HEK293 (cell line): ENCODE results near the gene RUSF1.

Experiments used
- KLF1 ChIP-seq: fragments of 450-650 bp; formaldehyde crosslinking; IDR thresholded peaks from 2 replicates; pipeline ENCODE4 v1.5.1; 2016; ENCODE audit warnings: missing biosample characterization, missing genetic modification characterization
- MZF1 ChIP-seq: fragments of 450-650 bp; formaldehyde crosslinking; IDR thresholded peaks from 2 replicates; pipeline ENCODE4 v1.5.1; 2017; ENCODE audit warnings: missing biosample characterization, missing genetic modification characterization, borderline replicate concordance
- OVOL3 ChIP-seq: fragments of 450-650 bp; formaldehyde crosslinking; IDR thresholded peaks from 2 replicates; pipeline ENCODE4 v1.5.1; 2016; ENCODE audit warnings: missing biosample characterization, missing genetic modification characterization
- ZBTB8A ChIP-seq: fragments of 450-650 bp; formaldehyde crosslinking; IDR thresholded peaks from 2 replicates; pipeline ENCODE4 v1.5.1; 2016; ENCODE audit warnings: missing biosample characterization, missing genetic modification characterization
- ZEB2 ChIP-seq: fragments of 450-650 bp; formaldehyde crosslinking; IDR thresholded peaks from 2 replicates; pipeline ENCODE4 v1.5.1; 2016; ENCODE audit warnings: missing biosample characterization, missing genetic modification characterization
- ZNF112 ChIP-seq: fragments of 450-650 bp; formaldehyde crosslinking; IDR thresholded peaks from 2 replicates; pipeline ENCODE4 v1.5.0; 2017; ENCODE audit warnings: missing biosample characterization, missing genetic modification characterization
- ZNF121 ChIP-seq: fragments of 450-650 bp; formaldehyde crosslinking; IDR thresholded peaks from 2 replicates; pipeline ENCODE4 v1.5.1; 2016; ENCODE audit warnings: missing biosample characterization, missing genetic modification characterization
- ZNF223 ChIP-seq: fragments of 450-650 bp; formaldehyde crosslinking; IDR thresholded peaks from 2 replicates; pipeline ENCODE4 v1.5.1; 2016; ENCODE audit warnings: missing biosample characterization, missing genetic modification characterization
- ZNF341 ChIP-seq: fragments of 450-650 bp; formaldehyde crosslinking; IDR thresholded peaks from 2 replicates; pipeline ENCODE4; 2016; ENCODE audit warnings: low read depth, missing biosample characterization, missing genetic modification characterization
- ZNF37A ChIP-seq: fragments of 450-650 bp; IDR thresholded peaks from 2 replicates; pipeline ENCODE4 v1.5.1; 2018; ENCODE audit warnings: missing biosample characterization, missing genetic modification characterization
- ZNF391 ChIP-seq: fragments of 450-650 bp; formaldehyde crosslinking; IDR thresholded peaks from 2 replicates; pipeline ENCODE4 v1.5.1; 2016; ENCODE audit warnings: low read depth, missing biosample characterization, missing genetic modification characterization, borderline replicate concordance
- ZNF433 ChIP-seq: fragments of 450-650 bp; formaldehyde crosslinking; IDR thresholded peaks from 2 replicates; pipeline ENCODE4 v1.5.1; 2016; ENCODE audit warnings: missing biosample characterization, missing genetic modification characterization, low read depth
- ZNF560 ChIP-seq: fragments of 450-650 bp; formaldehyde crosslinking; IDR thresholded peaks from 2 replicates; pipeline ENCODE4 v1.5.1; 2017; ENCODE audit warnings: missing biosample characterization, missing genetic modification characterization, borderline replicate concordance
- ZNF561 ChIP-seq: fragments of 450-650 bp; IDR thresholded peaks from 2 replicates; pipeline ENCODE4 v1.5.1; 2018; ENCODE audit warnings: missing biosample characterization, missing genetic modification characterization, borderline replicate concordance
- ZNF768 ChIP-seq: fragments of 450-650 bp; formaldehyde crosslinking; IDR thresholded peaks from 2 replicates; pipeline ENCODE4 v1.5.1; 2018; ENCODE audit warnings: missing biosample characterization, mild to moderate bottlenecking, missing genetic modification characterization
- ZNF776 ChIP-seq: fragments of 450-650 bp; formaldehyde crosslinking; IDR thresholded peaks from 2 replicates; pipeline ENCODE4 v1.5.0; 2017; ENCODE audit warnings: missing biosample characterization, missing genetic modification characterization, borderline replicate concordance
- TF ChIP-seq, protein P1 (sequence below): fragments of 450-650 bp; formaldehyde crosslinking; IDR thresholded peaks from 2 replicates; pipeline ENCODE4 v1.5.1; 2016; ENCODE audit warnings: missing biosample characterization, missing genetic modification characterization
- TF ChIP-seq, protein P2 (sequence below): fragments of 450-650 bp; formaldehyde crosslinking; IDR thresholded peaks from 2 replicates; pipeline ENCODE4 v1.5.1; 2016; ENCODE audit warnings: missing biosample characterization, missing genetic modification characterization
- TF ChIP-seq, protein P3 (sequence below): fragments of 450-650 bp; formaldehyde crosslinking; IDR thresholded peaks from 2 replicates; pipeline ENCODE4 v1.5.1; 2017; ENCODE audit warnings: missing biosample characterization, mild to moderate bottlenecking, missing genetic modification characterization, moderate library complexity
- TF ChIP-seq, protein P4 (sequence below): fragments of 450-650 bp; formaldehyde crosslinking; optimal IDR thresholded peaks from 2 replicates; pipeline ENCODE3; 2016; ENCODE audit warnings: missing biosample characterization, mild to moderate bottlenecking, missing genetic modification characterization
- TF ChIP-seq, protein P5 (sequence below): fragments of 450-650 bp; formaldehyde crosslinking; IDR thresholded peaks from 2 replicates; pipeline ENCODE4 v1.5.1; 2016; ENCODE audit warnings: missing biosample characterization, missing genetic modification characterization
- TF ChIP-seq, protein P6 (sequence below): fragments of 450-650 bp; formaldehyde crosslinking; conservative IDR thresholded peaks from 2 replicates; pipeline ENCODE4 v1.5.1; 2016; ENCODE audit warnings: low read depth, missing biosample characterization, missing genetic modification characterization

RUSF1 gene

DNA sequence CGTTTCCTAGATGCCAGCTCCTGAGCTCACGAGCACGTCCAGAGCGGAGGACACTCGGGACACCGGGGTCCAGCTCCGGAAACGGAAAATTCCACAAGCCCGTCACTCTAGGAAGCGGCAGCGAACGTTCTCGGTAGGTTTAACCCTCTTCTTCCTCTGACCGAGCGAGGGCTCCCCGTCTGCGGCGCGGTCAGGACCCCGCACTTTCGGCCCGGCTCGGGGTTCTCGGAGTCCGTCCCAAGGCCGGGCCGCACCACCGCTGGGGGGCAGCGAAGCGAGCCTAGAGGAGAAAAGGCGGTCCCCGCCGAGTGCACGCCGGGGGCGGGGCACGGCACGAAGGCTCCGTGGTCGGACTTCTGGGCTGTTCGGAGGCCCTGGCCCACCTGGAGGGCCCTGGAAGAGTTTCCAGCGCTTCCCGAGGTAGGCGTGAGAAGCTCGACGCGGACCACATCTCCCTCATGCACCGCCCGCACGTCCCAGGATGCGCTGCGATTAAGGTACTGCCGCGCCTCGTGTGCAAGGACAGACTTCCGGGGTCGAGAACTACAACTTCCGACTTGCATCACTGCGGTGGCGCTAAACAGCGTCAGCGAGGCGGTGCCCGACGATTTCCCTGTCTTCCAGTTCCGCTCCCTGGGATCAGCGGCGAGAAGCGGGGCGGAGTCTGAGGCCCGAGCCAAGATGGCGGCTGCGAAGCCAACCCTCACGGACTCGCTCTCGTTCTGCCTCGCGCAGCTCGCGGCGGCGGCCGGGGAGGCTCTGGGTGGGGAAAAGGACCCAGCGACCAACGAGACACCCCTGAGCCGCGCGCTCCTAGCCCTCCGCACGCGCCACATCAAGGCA, 49.1 kb downstream of the RUSF1 start, which contains the start of gene ARMC5 (continued):
- TF ChIP-seq, protein P1, sequence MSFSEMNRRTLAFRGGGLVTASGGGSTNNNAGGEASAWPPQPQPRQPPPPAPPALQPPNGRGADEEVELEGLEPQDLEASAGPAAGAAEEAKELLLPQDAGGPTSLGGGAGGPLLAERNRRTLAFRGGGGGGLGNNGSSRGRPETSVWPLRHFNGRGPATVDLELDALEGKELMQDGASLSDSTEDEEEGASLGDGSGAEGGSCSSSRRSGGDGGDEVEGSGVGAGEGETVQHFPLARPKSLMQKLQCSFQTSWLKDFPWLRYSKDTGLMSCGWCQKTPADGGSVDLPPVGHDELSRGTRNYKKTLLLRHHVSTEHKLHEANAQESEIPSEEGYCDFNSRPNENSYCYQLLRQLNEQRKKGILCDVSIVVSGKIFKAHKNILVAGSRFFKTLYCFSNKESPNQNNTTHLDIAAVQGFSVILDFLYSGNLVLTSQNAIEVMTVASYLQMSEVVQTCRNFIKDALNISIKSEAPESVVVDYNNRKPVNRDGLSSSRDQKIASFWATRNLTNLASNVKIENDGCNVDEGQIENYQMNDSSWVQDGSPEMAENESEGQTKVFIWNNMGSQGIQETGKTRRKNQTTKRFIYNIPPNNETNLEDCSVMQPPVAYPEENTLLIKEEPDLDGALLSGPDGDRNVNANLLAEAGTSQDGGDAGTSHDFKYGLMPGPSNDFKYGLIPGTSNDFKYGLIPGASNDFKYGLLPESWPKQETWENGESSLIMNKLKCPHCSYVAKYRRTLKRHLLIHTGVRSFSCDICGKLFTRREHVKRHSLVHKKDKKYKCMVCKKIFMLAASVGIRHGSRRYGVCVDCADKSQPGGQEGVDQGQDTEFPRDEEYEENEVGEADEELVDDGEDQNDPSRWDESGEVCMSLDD, result 0 out of 2 replicates have a peak, but pooled peaks have one; percentile 36
- TF ChIP-seq MZF1 (tag by site-specific recombination) (no peak), ZNF223 (tag by site-specific recombination) (no peak), ZNF561 (peak; percentile 39; the same call in 1 of the 2 replicates), ZNF776 (tag by site-specific recombination) (peak; percentile 51; the same call in 1 of the 2 replicates), ZNF560 (tag by site-specific recombination) (no peak), ZEB2 (tag by site-specific recombination) (peak; percentile 95), ZBTB8A (tag by site-specific recombination) (peak; percentile 54), ZNF121 (tag by site-specific recombination) (no peak), KLF1 (tag by site-specific recombination) (peak; percentile 80), ZNF433 (no peak), ZNF112 (tag by site-specific recombination) (no peak), ZNF391 (peak; percentile 28; the same call in 1 of the 2 replicates), ZNF341 (peak; percentile 84), OVOL3 (no peak), ZNF768 (no peak), ZNF37A (tag by site-specific recombination) (no peak)
- TF ChIP-seq, protein P2, sequence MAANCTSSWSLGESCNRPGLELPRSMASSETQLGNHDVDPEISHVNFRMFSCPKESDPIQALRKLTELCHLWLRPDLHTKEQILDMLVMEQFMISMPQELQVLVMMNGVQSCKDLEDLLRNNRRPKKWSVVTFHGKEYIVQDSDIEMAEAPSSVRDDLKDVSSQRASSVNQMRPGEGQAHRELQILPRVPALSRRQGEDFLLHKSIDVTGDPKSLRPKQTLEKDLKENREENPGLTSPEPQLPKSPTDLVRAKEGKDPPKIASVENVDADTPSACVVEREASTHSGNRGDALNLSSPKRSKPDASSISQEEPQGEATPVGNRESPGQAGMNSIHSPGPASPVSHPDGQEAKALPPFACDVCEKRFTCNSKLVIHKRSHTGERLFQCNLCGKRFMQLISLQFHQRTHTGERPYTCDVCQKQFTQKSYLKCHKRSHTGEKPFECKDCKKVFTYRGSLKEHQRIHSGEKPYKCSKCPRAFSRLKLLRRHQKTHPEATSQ (tag by site-specific recombination), result 0 out of 2 replicates have a peak, but pooled peaks have one; percentile 70
- TF ChIP-seq, protein P3, sequence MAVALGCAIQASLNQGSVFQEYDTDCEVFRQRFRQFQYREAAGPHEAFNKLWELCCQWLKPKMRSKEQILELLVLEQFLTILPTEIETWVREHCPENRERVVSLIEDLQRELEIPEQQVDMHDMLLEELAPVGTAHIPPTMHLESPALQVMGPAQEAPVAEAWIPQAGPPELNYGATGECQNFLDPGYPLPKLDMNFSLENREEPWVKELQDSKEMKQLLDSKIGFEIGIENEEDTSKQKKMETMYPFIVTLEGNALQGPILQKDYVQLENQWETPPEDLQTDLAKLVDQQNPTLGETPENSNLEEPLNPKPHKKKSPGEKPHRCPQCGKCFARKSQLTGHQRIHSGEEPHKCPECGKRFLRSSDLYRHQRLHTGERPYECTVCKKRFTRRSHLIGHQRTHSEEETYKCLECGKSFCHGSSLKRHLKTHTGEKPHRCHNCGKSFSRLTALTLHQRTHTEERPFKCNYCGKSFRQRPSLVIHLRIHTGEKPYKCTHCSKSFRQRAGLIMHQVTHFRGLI (tag by site-specific recombination), result peak; percentile 17; the same call in 1 of the 2 replicates
- TF ChIP-seq, protein P4, sequence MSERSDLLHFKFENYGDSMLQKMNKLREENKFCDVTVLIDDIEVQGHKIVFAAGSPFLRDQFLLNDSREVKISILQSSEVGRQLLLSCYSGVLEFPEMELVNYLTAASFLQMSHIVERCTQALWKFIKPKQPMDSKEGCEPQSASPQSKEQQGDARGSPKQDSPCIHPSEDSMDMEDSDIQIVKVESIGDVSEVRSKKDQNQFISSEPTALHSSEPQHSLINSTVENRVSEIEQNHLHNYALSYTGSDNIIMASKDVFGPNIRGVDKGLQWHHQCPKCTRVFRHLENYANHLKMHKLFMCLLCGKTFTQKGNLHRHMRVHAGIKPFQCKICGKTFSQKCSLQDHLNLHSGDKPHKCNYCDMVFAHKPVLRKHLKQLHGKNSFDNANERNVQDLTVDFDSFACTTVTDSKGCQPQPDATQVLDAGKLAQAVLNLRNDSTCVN (tag by site-specific recombination), result peak; percentile 95
- TF ChIP-seq, protein P5, sequence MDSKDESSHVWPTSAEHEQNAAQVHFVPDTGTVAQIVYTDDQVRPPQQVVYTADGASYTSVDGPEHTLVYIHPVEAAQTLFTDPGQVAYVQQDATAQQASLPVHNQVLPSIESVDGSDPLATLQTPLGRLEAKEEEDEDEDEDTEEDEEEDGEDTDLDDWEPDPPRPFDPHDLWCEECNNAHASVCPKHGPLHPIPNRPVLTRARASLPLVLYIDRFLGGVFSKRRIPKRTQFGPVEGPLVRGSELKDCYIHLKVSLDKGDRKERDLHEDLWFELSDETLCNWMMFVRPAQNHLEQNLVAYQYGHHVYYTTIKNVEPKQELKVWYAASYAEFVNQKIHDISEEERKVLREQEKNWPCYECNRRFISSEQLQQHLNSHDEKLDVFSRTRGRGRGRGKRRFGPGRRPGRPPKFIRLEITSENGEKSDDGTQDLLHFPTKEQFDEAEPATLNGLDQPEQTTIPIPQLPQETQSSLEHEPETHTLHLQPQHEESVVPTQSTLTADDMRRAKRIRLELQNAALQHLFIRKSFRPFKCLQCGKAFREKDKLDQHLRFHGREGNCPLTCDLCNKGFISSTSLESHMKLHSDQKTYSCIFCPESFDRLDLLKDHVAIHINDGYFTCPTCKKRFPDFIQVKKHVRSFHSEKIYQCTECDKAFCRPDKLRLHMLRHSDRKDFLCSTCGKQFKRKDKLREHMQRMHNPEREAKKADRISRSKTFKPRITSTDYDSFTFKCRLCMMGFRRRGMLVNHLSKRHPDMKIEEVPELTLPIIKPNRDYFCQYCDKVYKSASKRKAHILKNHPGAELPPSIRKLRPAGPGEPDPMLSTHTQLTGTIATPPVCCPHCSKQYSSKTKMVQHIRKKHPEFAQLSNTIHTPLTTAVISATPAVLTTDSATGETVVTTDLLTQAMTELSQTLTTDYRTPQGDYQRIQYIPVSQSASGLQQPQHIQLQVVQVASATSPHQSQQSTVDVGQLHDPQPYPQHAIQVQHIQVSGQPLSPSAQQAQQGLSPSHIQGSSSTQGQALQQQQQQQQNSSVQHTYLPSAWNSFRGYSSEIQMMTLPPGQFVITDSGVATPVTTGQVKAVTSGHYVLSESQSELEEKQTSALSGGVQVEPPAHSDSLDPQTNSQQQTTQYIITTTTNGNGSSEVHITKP, result peak; percentile 92
- TF ChIP-seq, protein P6, sequence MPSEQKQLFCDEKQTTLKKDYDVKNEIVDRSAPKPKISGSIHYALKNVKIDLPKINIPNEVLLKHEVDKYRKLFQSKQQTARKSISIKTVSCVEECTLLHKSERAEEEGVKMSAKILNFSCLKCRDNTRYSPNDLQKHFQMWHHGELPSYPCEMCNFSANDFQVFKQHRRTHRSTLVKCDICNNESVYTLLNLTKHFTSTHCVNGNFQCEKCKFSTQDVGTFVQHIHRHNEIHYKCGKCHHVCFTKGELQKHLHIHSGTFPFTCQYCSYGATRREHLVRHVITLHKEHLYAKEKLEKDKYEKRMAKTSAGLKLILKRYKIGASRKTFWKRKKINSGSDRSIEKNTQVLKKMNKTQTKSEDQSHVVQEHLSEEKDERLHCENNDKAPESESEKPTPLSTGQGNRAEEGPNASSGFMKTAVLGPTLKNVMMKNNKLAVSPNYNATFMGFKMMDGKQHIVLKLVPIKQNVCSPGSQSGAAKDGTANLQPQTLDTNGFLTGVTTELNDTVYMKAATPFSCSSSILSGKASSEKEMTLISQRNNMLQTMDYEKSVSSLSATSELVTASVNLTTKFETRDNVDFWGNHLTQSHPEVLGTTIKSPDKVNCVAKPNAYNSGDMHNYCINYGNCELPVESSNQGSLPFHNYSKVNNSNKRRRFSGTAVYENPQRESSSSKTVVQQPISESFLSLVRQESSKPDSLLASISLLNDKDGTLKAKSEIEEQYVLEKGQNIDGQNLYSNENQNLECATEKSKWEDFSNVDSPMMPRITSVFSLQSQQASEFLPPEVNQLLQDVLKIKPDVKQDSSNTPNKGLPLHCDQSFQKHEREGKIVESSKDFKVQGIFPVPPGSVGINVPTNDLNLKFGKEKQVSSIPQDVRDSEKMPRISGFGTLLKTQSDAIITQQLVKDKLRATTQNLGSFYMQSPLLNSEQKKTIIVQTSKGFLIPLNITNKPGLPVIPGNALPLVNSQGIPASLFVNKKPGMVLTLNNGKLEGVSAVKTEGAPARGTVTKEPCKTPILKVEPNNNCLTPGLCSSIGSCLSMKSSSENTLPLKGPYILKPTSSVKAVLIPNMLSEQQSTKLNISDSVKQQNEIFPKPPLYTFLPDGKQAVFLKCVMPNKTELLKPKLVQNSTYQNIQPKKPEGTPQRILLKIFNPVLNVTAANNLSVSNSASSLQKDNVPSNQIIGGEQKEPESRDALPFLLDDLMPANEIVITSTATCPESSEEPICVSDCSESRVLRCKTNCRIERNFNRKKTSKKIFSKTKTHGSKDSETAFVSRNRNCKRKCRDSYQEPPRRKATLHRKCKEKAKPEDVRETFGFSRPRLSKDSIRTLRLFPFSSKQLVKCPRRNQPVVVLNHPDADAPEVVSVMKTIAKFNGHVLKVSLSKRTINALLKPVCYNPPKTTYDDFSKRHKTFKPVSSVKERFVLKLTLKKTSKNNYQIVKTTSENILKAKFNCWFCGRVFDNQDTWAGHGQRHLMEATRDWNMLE, result peak; percentile 72
